ENCODE results near the gene MFAP3L. TPM values are rescaled to one million over a fixed set of nuclear protein-coding genes. Genes with fewer than 3 reads are reported as not detected.

Gene MFAP3L
- total RNA-seq, 4 donors from 2014 or later = 5.4 to 10.6 (median 8.4) TPM

DNA sequence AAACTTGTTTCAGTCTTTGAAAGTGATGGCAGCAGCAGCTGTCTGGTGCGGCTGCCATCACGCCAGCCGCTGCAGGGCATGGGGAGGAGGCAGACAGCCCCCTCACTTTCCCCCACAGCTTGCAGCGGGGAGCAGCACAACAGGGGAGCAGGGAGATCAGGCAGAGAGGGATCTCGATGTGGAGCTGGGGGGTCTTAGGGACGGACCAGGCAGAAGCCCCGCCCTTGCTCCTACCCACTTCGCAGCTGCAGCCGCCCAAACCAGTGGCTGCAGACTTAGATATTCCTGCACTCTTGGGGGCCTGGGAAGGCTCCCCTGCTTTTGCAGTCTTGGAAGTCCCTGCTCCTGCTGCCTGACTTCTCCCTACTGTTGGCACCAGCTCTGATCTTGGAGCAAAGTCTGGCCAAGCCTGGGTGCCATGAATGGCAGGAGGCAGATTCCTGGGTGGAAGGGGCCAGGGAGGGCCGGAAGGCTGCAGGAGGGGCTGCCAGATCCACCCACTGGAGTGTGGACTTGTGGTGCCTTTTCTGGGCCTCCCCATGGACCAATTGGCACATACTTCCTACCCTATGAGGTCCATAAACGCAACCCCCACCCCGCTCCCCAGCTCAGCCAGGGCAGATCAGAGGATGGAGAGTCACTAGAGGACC, 14.0 kb upstream of the MFAP3L start:
- intact Hi-C loops (cut with DNase I) = loop anchor here (10.0 kb wide), 1 partner anchor 425 kb away; the partner anchor contains the start of gene NEK1
- no peak overlapping the region for H3K27ac ChIP-seq
- no peaks in the 10 kb centered on the region for H3K9me3 ChIP-seq
- no peaks in the 10 kb centered on the region for H3K4me1 ChIP-seq
- no peak for TF ChIP-seq POLR2A (IDR thresholded peaks at IDR 0.05)
- TF ChIP-seq, protein P1, sequence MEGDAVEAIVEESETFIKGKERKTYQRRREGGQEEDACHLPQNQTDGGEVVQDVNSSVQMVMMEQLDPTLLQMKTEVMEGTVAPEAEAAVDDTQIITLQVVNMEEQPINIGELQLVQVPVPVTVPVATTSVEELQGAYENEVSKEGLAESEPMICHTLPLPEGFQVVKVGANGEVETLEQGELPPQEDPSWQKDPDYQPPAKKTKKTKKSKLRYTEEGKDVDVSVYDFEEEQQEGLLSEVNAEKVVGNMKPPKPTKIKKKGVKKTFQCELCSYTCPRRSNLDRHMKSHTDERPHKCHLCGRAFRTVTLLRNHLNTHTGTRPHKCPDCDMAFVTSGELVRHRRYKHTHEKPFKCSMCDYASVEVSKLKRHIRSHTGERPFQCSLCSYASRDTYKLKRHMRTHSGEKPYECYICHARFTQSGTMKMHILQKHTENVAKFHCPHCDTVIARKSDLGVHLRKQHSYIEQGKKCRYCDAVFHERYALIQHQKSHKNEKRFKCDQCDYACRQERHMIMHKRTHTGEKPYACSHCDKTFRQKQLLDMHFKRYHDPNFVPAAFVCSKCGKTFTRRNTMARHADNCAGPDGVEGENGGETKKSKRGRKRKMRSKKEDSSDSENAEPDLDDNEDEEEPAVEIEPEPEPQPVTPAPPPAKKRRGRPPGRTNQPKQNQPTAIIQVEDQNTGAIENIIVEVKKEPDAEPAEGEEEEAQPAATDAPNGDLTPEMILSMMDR (IDR thresholded peaks at IDR 0.05) = no peak
- H3K36me3 ChIP-seq = no peaks in the 10 kb centered on the region
- WGBS, 2 donors = 86 to 91% methylated on average over 12 of the region's 12 CpGs
- H3K27me3 ChIP-seq = no peaks in the 10 kb centered on the region
- DNase-seq = no peak
- H3K4me3 ChIP-seq (replicated peaks in 1 of 3) = no peak overlapping the region

DNA sequence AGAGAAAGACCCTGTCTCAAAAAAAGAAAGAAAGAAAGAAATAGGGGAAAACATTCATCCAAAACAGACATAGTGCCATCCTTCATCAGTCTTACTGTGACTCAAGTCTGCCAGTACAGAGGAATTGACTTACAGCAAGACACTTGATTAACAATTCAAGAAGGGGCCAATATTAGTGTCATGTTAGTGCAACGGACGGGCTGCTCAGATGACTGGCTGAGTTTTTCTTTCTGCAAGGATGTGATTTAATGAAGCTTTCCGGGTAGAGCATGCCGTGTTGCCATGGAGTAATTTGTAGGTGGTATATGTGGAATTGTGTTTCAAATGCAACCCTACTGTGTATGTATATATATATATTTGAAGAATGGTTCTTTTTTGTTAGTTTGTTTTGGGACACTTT, 12.6 kb upstream of the MFAP3L start:
- Histone ChIP-seq H3K36me3 (no peaks in the 10 kb centered on the region), H3K27ac (no peak overlapping the region), H3K4me1 (no peaks in the 10 kb centered on the region), H3K27me3 (no peaks in the 10 kb centered on the region), H3K4me3 (replicated peaks in 1 of 3) (no peak overlapping the region), H3K9me3 (no peaks in the 10 kb centered on the region)
- WGBS, 2 donors = 52 to 62% methylated on average over 4 of the region's 4 CpGs
- TF ChIP-seq, protein P1 (IDR thresholded peaks at IDR 0.05) = no peak
- TF ChIP-seq POLR2A (IDR thresholded peaks at IDR 0.05) = no peak
- DNase-seq = no peak
- intact Hi-C loops (cut with DNase I) = no loop called here

DNA sequence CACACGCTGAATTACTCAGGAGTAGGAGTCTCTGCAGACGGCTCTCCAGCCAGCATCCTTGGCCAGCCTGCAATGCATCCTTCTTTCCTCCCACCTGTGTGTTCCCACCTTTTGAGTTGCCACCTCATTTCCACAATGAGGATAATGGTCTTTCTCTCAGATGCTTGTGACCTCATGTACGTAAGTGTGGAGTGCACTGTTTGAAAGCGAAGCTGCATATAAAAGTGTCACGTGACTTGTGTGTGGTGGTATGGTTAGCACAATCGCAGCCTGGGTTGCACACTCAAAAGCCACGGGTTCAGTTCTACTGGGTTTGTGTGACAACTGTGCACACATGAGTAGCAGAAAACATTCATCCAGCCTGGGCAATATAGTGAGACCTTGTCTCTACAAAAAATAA, 12.0 kb upstream of the MFAP3L start:
- Histone ChIP-seq H3K4me1 (no peaks in the 10 kb centered on the region), H3K27ac (no peak overlapping the region), H3K36me3 (no peaks in the 10 kb centered on the region), H3K27me3 (no peaks in the 10 kb centered on the region), H3K4me3 (replicated peaks in 1 of 3) (no peak overlapping the region), H3K9me3 (no peaks in the 10 kb centered on the region)
- DNase-seq = no peak
- TF ChIP-seq, protein P1 (IDR thresholded peaks at IDR 0.05) = no peak
- TF ChIP-seq POLR2A (IDR thresholded peaks at IDR 0.05) = no peak
- WGBS, 2 donors = 87 to 91% methylated on average over 7 of the region's 7 CpGs
- intact Hi-C loops (cut with DNase I) = no loop called here

DNA sequence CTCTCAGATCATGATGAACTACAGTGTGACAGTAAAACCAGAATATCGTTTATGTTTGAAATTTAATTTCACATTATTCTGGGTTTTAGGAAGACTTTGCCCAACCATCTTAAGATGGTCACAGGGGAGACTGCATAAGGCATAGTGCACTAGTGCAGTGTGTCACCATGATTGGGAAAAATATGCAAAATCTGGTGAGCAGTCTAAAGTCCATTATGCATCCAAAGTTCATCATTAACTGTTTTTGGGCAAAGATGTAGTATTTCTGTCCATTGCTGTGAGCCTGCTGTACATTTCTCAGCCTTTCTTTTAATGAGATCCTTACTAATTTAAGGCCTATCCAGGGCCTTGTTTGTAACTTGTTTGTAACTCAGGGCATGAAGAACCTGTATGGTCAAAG, 11.3 kb upstream of the MFAP3L start:
- intact Hi-C loops (cut with DNase I) = no loop called here
- Histone ChIP-seq H3K4me3 (replicated peaks in 1 of 3) (no peak overlapping the region), H3K36me3 (no peaks in the 10 kb centered on the region), H3K9me3 (no peaks in the 10 kb centered on the region), H3K27me3 (no peaks in the 10 kb centered on the region), H3K27ac (no peak overlapping the region), H3K4me1 (no peaks in the 10 kb centered on the region)
- 85 to 92% methylated on average over 1 of the region's 1 CpG for WGBS, 2 donors
- no peak for DNase-seq
- TF ChIP-seq, protein P1 (IDR thresholded peaks at IDR 0.05) = no peak

DNA sequence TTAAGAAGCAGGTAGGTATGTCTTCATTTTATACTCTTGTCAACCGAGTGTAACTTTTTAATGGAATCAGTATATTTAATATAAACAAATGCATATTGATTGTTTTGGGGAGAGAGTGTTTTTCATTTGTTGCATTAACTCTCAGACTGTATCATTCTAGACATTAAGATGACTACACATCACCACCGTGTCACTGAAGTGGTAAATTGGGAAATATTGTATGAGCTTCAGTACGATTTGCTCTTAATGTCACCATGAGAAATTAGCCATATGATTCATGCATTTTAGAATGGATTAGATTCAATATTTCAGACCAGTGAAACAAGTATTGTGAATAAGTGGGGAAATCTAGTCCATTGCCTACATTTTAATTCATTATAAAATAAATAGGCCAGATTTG, 9.7 kb upstream of the MFAP3L start:
- intact Hi-C loops (cut with DNase I) = no loop called here
- WGBS, 2 donors = 88 to 95% methylated on average over 3 of the region's 3 CpGs
- Histone ChIP-seq H3K4me1 (no peaks in the 10 kb centered on the region), H3K27me3 (no peaks in the 10 kb centered on the region), H3K36me3 (no peaks in the 10 kb centered on the region), H3K4me3 (replicated peaks in 1 of 3) (no peak overlapping the region), H3K9me3 (no peaks in the 10 kb centered on the region), H3K27ac (no peak overlapping the region)
- DNase-seq = no peak
- TF ChIP-seq, protein P1 (IDR thresholded peaks at IDR 0.05) = no peak
- no peak for TF ChIP-seq POLR2A (IDR thresholded peaks at IDR 0.05)

Data from thyroid gland (tissue), 4 donors.